Keratinocyte (primary cell): Measurements from ENCODE around the gene ARPC5L. TPM values are rescaled to one million over a fixed set of nuclear protein-coding genes. Genes with fewer than 3 reads are reported as not detected.
"Not testable (repeated sequence)": the region's sequence is repeated elsewhere in the genome, so short reads cannot be mapped to it uniquely, and the experiment has no call there.

ENCODE experiments used
- DNase-seq: peaks from one replicate; pipeline ENCODE4 v3.0.0-alpha.2; 2011; ENCODE audit warnings: low read depth, missing footprints, low spot score
- FAIRE-seq: peaks from 2 replicates; lab custom pipeline; 2011; peaks lifted over from hg19 to GRCh38; lab: Jason Lieb, UNC
- H2AFZ ChIP-seq: 2 replicates; pipeline ENCODE4 v1.6.0; 2012; ENCODE audit warnings: low read length, control low read depth, inconsistent platforms; ENCODE audit not compliant: control insufficient read depth
- H3K27ac ChIP-seq: 2 replicates; pipeline ENCODE4 v1.5.1; 2011; ENCODE audit warnings: low read length; ENCODE audit not compliant: control insufficient read depth, insufficient read depth
- H3K27me3 ChIP-seq: 3 replicates; pipeline ENCODE4 v1.6.0; 2011; ENCODE audit warnings: low read length; ENCODE audit not compliant: control insufficient read depth, insufficient read depth; ENCODE audit errors: extremely low read depth
- H3K36me3 ChIP-seq, 2 experiments: 2 replicates in 1 of 2; 3 replicates in 1 of 2; pipeline ENCODE4 v1.5.1; 2011; ENCODE audit warnings: low read length in 2 of 2, mild to moderate bottlenecking in 1 of 2; ENCODE audit not compliant: control insufficient read depth in 2 of 2, insufficient read depth in 2 of 2; ENCODE audit errors: extremely low read depth in 1 of 2
- H3K4me1 ChIP-seq: 3 replicates; pipeline ENCODE4 v1.5.1; 2011; ENCODE audit warnings: low read length; ENCODE audit not compliant: control insufficient read depth, insufficient read depth; ENCODE audit errors: extremely low read depth
- H3K4me2 ChIP-seq: 3 replicates; pipeline ENCODE4 v1.6.0; 2011; ENCODE audit warnings: low read depth, low read length; ENCODE audit not compliant: control insufficient read depth, insufficient read depth; ENCODE audit errors: extremely low read depth
- H3K4me3 ChIP-seq, 3 experiments: fragments of 200-600 bp in 1 of 3; sonication (generic) in 1 of 3; 2 replicates in 2 of 3; 3 replicates in 1 of 3; pipeline ENCODE4 v1.5.1; 2011 to 2016; ENCODE audit warnings: low read length in 3 of 3, mild to moderate bottlenecking in 3 of 3, control low read depth in 2 of 3, inconsistent platforms in 1 of 3, low read depth in 1 of 3, mixed read lengths in 1 of 3, mixed run types in 1 of 3, moderate library complexity in 1 of 3; ENCODE audit not compliant: control insufficient read depth in 2 of 3, insufficient read depth in 2 of 3; ENCODE audit errors: extremely low read depth in 1 of 3
- H3K79me2 ChIP-seq: 2 replicates; pipeline ENCODE4 v1.6.0; 2012; ENCODE audit warnings: low read length; ENCODE audit not compliant: control insufficient read depth, insufficient read depth
- H3K9ac ChIP-seq: 3 replicates; pipeline ENCODE4 v1.6.0; 2011; ENCODE audit warnings: low read length; ENCODE audit not compliant: control insufficient read depth, insufficient read depth; ENCODE audit errors: extremely low read depth
- H3K9me1 ChIP-seq: 3 replicates; pipeline ENCODE4 v1.6.0; 2011; ENCODE audit warnings: low read length; ENCODE audit not compliant: control insufficient read depth, insufficient read depth; ENCODE audit errors: extremely low read depth
- H3K9me3 ChIP-seq: 2 replicates; pipeline ENCODE4 v1.5.1; 2012; ENCODE audit warnings: low read depth, low read length; ENCODE audit not compliant: control insufficient read depth
- H4K20me1 ChIP-seq: 3 replicates; pipeline ENCODE4 v1.6.0; 2011; ENCODE audit warnings: low read length; ENCODE audit not compliant: control insufficient read depth, insufficient read depth; ENCODE audit errors: extremely low read depth
- CTCF ChIP-seq, 3 experiments: IDR thresholded peaks in 1 of 3; conservative IDR thresholded peaks in 1 of 3; optimal IDR thresholded peaks in 1 of 3; 2 replicates in 2 of 3; 3 replicates in 1 of 3; pipeline versions ENCODE3 to v1.5.1; 2011; ENCODE audit warnings: low read length in 3 of 3, mild to moderate bottlenecking in 3 of 3, moderate library complexity in 2 of 3, control low read depth in 1 of 3, inconsistent platforms in 1 of 3; ENCODE audit not compliant: insufficient read depth in 2 of 3; ENCODE audit errors: extremely low read depth in 1 of 3
- EZH2 ChIP-seq: IDR thresholded peaks from one replicate; pipeline ENCODE4 v1.6.1; 2012; ENCODE audit warnings: inconsistent platforms, mild to moderate bottlenecking, low read length, moderate library complexity
- dilution Hi-C: fragments of 300-500 bp; cut with MboI; formaldehyde crosslinking; loops from one replicate; pipeline ENCODE4 v1.7.0; 2020; ENCODE audit warnings: low sequenced_read_pairs; ENCODE audit not compliant: extremely low pct_ligation_motif_present
- polyA plus RNA-seq, 5 experiments: library from polyadenylated mRNA; depleted of rRNA in 3 of 5; stranded (reverse) in 3 of 5; stranded (forward) in 1 of 5; unstranded in 1 of 5; fragments of >200 nt; gene quantifications; 1 replicate in 1 of 5; 2 replicates in 3 of 5; 3 replicates in 1 of 5; pipeline versions ENCODE4 v1.2.1 to v1.2.3, GENCODE V29; 2011 to 2012; ENCODE audit warnings: missing spikeins in 2 of 5, low read depth in 1 of 5, low replicate concordance in 1 of 5

Gene ARPC5L
- polyA plus RNA-seq, 1 donor (not counting 4 experiments of a cell fraction or from before 2014, with no cell fraction given): 102 TPM

- no peaks in the 10 kb centered on the region for H3K27me3 ChIP-seq
- FAIRE-seq (peak; percentile 94), DNase-seq (peak; percentile 96)
- H3K4me2 ChIP-seq: peak overlapping the region; percentile 58
- dilution Hi-C loops: no loop called here
- TF ChIP-seq CTCF (optimal IDR thresholded peaks at IDR 0.05 in 1 of 3, IDR thresholded peaks at IDR 0.05 in 1 of 3, conservative IDR thresholded peaks at IDR 0.05 in 1 of 3; ENCODE audit: extremely low read depth in 1 of 3, insufficient read depth in 2 of 3, low read length in 3 of 3): no peak
- TF ChIP-seq EZH2: no peak
- H2AFZ ChIP-seq: no peak overlapping the region
- no peaks in the 10 kb centered on the region for H4K20me1 ChIP-seq
- no peaks in the 10 kb centered on the region for H3K9me1 ChIP-seq
- H3K27ac ChIP-seq: no peak overlapping the region
- peak overlapping the region; percentile 31 for H3K9ac ChIP-seq
- no peak overlapping the region for H3K4me3 ChIP-seq
- no peaks in the 10 kb centered on the region for H3K36me3 ChIP-seq
- H3K9me3 ChIP-seq: no peaks in the 10 kb centered on the region
- peaks cover 22% of the 10 kb centered on the region for H3K4me1 ChIP-seq
- no peaks in the 10 kb centered on the region for H3K79me2 ChIP-seq
Observed at GRCh38 chr9:124834591-124834990, 27.3 kb upstream of the ARPC5L start.

GRCh38 chr9:124835026-124835557, 26.8 kb upstream of the ARPC5L start:
- peaks cover 22% of the 10 kb centered on the region for H3K4me1 ChIP-seq
- no peaks in the 10 kb centered on the region for H3K79me2 ChIP-seq
- H3K9ac ChIP-seq: no peak overlapping the region
- no peak overlapping the region for H2AFZ ChIP-seq
- no peaks in the 10 kb centered on the region for H3K27me3 ChIP-seq
- no peaks in the 10 kb centered on the region for H3K36me3 ChIP-seq
- peak overlapping the region; percentile 58 for H3K4me2 ChIP-seq
- dilution Hi-C loops: no loop called here
- DNase-seq (no peak), FAIRE-seq (no peak)
- H3K9me1 ChIP-seq: no peaks in the 10 kb centered on the region
- TF ChIP-seq CTCF (optimal IDR thresholded peaks at IDR 0.05 in 1 of 3, IDR thresholded peaks at IDR 0.05 in 1 of 3, conservative IDR thresholded peaks at IDR 0.05 in 1 of 3; ENCODE audit: extremely low read depth in 1 of 3, insufficient read depth in 2 of 3, low read length in 3 of 3) (no peak), EZH2 (no peak)
- H3K4me3 ChIP-seq: no peak overlapping the region
- no peaks in the 10 kb centered on the region for H3K9me3 ChIP-seq
- H4K20me1 ChIP-seq: no peaks in the 10 kb centered on the region
- H3K27ac ChIP-seq: no peak overlapping the region

- DNase-seq, H2AFZ ChIP-seq, H3K9me1 ChIP-seq, H3K4me2 ChIP-seq, dilution Hi-C loops, H3K9me3 ChIP-seq, H4K20me1 ChIP-seq, H3K27me3 ChIP-seq, H3K79me2 ChIP-seq, H3K4me3 ChIP-seq, FAIRE-seq, H3K36me3 ChIP-seq, H3K9ac ChIP-seq, H3K27ac ChIP-seq: not testable (repeated sequence)
- peaks cover 15% of the 10 kb centered on the region for H3K4me1 ChIP-seq
Observed at GRCh38 chr9:124838132-124838531, 23.8 kb upstream of the ARPC5L start.

- peaks cover 15% of the 10 kb centered on the region for H3K4me1 ChIP-seq
- H2AFZ ChIP-seq, dilution Hi-C loops, H3K9me3 ChIP-seq, H3K27me3 ChIP-seq, H3K36me3 ChIP-seq, H4K20me1 ChIP-seq, H3K9me1 ChIP-seq, H3K79me2 ChIP-seq, H3K4me2 ChIP-seq, H3K9ac ChIP-seq, H3K4me3 ChIP-seq, FAIRE-seq, DNase-seq, H3K27ac ChIP-seq: not testable (repeated sequence)
Observed at GRCh38 chr9:124838567-124839275, 23.2 kb upstream of the ARPC5L start.
